Measurements from ENCODE around the gene KCNQ1.

KCNQ1 gene

GRCh38 chr11:2809854-2810253 lies 365.0 kb downstream of the KCNQ1 start:
- no peak for DNase-seq (ENCODE audit: low read depth)

GRCh38 chr11:2810411-2811205 lies 365.8 kb downstream of the KCNQ1 start:
- no peak for DNase-seq (ENCODE audit: low read depth)

GRCh38 chr11:2811206-2812091 lies 366.6 kb downstream of the KCNQ1 start:
- no peak for DNase-seq (ENCODE audit: low read depth)

- no peak for DNase-seq (ENCODE audit: low read depth)
Observed at GRCh38 chr11:2812371-2812991, 367.7 kb downstream of the KCNQ1 start.

GRCh38 chr11:2813141-2813908 lies 368.5 kb downstream of the KCNQ1 start:
- DNase-seq (ENCODE audit: low read depth), result no peak

GRCh38 chr11:2813968-2814367 lies 369.2 kb downstream of the KCNQ1 start:
- DNase-seq (ENCODE audit: low read depth), result no peak

GRCh38 chr11:2814751-2815150 lies 369.9 kb downstream of the KCNQ1 start:
- DNase-seq (ENCODE audit: low read depth), result no peak

- DNase-seq (ENCODE audit: low read depth), result no peak
Observed at GRCh38 chr11:2815762-2816496, 371.1 kb downstream of the KCNQ1 start.

GRCh38 chr11:2816523-2816922 lies 371.7 kb downstream of the KCNQ1 start:
- no peak for DNase-seq (ENCODE audit: low read depth)

- no peak for DNase-seq (ENCODE audit: low read depth)
Observed at GRCh38 chr11:2816941-2817421, 372.2 kb downstream of the KCNQ1 start.

GRCh38 chr11:2817431-2817830 lies 372.6 kb downstream of the KCNQ1 start:
- DNase-seq (ENCODE audit: low read depth), result no peak

- DNase-seq (ENCODE audit: low read depth), result no peak
Observed at GRCh38 chr11:2818021-2818420, 373.2 kb downstream of the KCNQ1 start.

- DNase-seq (ENCODE audit: low read depth), result no peak
Observed at GRCh38 chr11:2818503-2818902, 373.7 kb downstream of the KCNQ1 start.

- DNase-seq (ENCODE audit: low read depth), result no peak
Observed at GRCh38 chr11:2819316-2819715, 374.5 kb downstream of the KCNQ1 start.

- DNase-seq (ENCODE audit: low read depth), result no peak
Observed at GRCh38 chr11:2820976-2821375, 376.2 kb downstream of the KCNQ1 start.

- DNase-seq (ENCODE audit: low read depth), result no peak
Observed at GRCh38 chr11:2821891-2822290, 377.1 kb downstream of the KCNQ1 start.

- no peak for DNase-seq (ENCODE audit: low read depth)
Observed at GRCh38 chr11:2824851-2825250, 380.0 kb downstream of the KCNQ1 start.

- no peak for DNase-seq (ENCODE audit: low read depth)
Observed at GRCh38 chr11:2825261-2825888, 380.6 kb downstream of the KCNQ1 start.

GRCh38 chr11:2825889-2826678 lies 381.3 kb downstream of the KCNQ1 start:
- no peak for DNase-seq (ENCODE audit: low read depth)

- no peak for DNase-seq (ENCODE audit: low read depth)
Observed at GRCh38 chr11:2826679-2827056, 381.9 kb downstream of the KCNQ1 start.
